CD8-positive, alpha-beta memory T cell (primary cell): Measurements from ENCODE around the gene RERE. TPM values are rescaled to one million over a fixed set of nuclear protein-coding genes. Genes with fewer than 3 reads are reported as not detected.

ENCODE experiments used
- CTCF ChIA-PET: fragments of 350-600 bp; sonication (Branson Sonifier 250); formaldehyde crosslinking; loops from one replicate; lab custom pipeline; 2021; ENCODE audit warnings: antibody characterized with exemption; lab: Charles Lee
- POLR2A ChIA-PET: fragments of 350-600 bp; sonication (Branson Sonifier 250); formaldehyde crosslinking; loops from one replicate; lab custom pipeline; 2021; ENCODE audit warnings: antibody characterized with exemption; lab: Charles Lee
- DNase-seq, 5 donors: peaks; one replicate each; pipeline versions ENCODE4 v3.0.0 to v3.0.0-alpha.2; 2020 to 2022; ENCODE audit warnings: mixed read lengths in 1 of 5
- H3K27ac ChIP-seq: one replicate; pipeline ENCODE4 v1.7.0; 2013; ENCODE audit warnings: low read depth, mild to moderate bottlenecking, low read length, moderate library complexity
- H3K27me3 ChIP-seq: 2 replicates; pipeline ENCODE4 v1.7.0; 2013; ENCODE audit warnings: low read length, mild to moderate bottlenecking; ENCODE audit not compliant: insufficient read depth, poor library complexity, severe bottlenecking
- H3K36me3 ChIP-seq: 2 replicates; pipeline ENCODE4 v1.7.0; 2013; ENCODE audit warnings: mild to moderate bottlenecking, low read length, moderate library complexity; ENCODE audit not compliant: insufficient read depth
- H3K4me1 ChIP-seq: 2 replicates; pipeline ENCODE4 v1.7.0; 2013; ENCODE audit warnings: mild to moderate bottlenecking, low read length, moderate library complexity; ENCODE audit not compliant: insufficient read depth
- H3K4me3 ChIP-seq: 2 replicates; pipeline ENCODE4 v1.7.0; 2013; ENCODE audit warnings: mild to moderate bottlenecking, low read length
- H3K9me3 ChIP-seq: 2 replicates; pipeline ENCODE4 v1.7.0; 2013; ENCODE audit warnings: mild to moderate bottlenecking, low read length
- H3K27ac Mint-ChIP-seq, 8 donors: one replicate each; pipeline ENCODE4 v1.8.0; 2020 to 2021; ENCODE audit warnings: mixed read lengths in 8 of 8, mild to moderate bottlenecking in 6 of 8, inconsistent platforms in 3 of 8, moderate library complexity in 3 of 8
- H3K27me3 Mint-ChIP-seq, 2 donors: one replicate each; pipeline ENCODE4 v1.8.0; 2020 to 2021; ENCODE audit warnings: mixed read lengths in 2 of 2, mild to moderate bottlenecking in 1 of 2, moderate library complexity in 1 of 2
- H3K36me3 Mint-ChIP-seq, 3 donors: one replicate each; pipeline ENCODE4 v1.8.0; 2020 to 2021; ENCODE audit warnings: mixed read lengths in 3 of 3, inconsistent platforms in 1 of 3, mild to moderate bottlenecking in 1 of 3
- H3K4me1 Mint-ChIP-seq, 3 donors: one replicate each; pipeline ENCODE4 v1.8.0; 2020 to 2021; ENCODE audit warnings: mixed read lengths in 3 of 3, inconsistent platforms in 1 of 3, mild to moderate bottlenecking in 1 of 3
- H3K4me3 Mint-ChIP-seq, 7 donors: one replicate each; pipeline ENCODE4 v1.8.0; 2020 to 2021; ENCODE audit warnings: mixed read lengths in 7 of 7, mild to moderate bottlenecking in 6 of 7, moderate library complexity in 4 of 7, inconsistent platforms in 2 of 7
- H3K9me3 Mint-ChIP-seq, 5 donors: one replicate each; pipeline ENCODE4 v1.8.0; 2020 to 2022; ENCODE audit warnings: mixed read lengths in 5 of 5, mild to moderate bottlenecking in 3 of 5, moderate library complexity in 2 of 5, inconsistent platforms in 1 of 5
- polyA plus RNA-seq: library from polyadenylated mRNA; unstranded; fragments of 300-500 nt; fragmentation: Illumina TruSeq; gene quantifications from one replicate; pipeline ENCODE4 v1.2.3, GENCODE V29; 2021
- total RNA-seq, 2 experiments: library from RNA; stranded (reverse); gene quantifications; one replicate each; pipeline ENCODE4 v1.2.3, GENCODE V29; 2021

Gene RERE
- total and polyA plus RNA-seq, 3 experiments from 2014 or later, result 10.9 to 39.2 (median 37.9) TPM

GRCh38 chr1:8443558-8444194 lies 373.8 kb downstream of the RERE start:
- Histone ChIP-seq H3K9me3 (no peaks in the 10 kb centered on the region), H3K27me3 (no peaks in the 10 kb centered on the region), H3K36me3 (no peaks in the 10 kb centered on the region), H3K4me3 (no peak overlapping the region), H3K4me1 (peaks cover under 1% of the 10 kb centered on the region), H3K27ac (no peak overlapping the region)
- no peaks in the 10 kb centered on the region for H3K27me3 Mint-ChIP-seq
- POLR2A ChIA-PET, result no interaction called here
- DNase-seq, result no peak
- peaks cover 6 to 20% (median 13%) of the 10 kb centered on the region in 3 donors for H3K36me3 Mint-ChIP-seq
- no peak overlapping the region for H3K27ac Mint-ChIP-seq
- peaks cover 16 to 18% (median 18%) of the 10 kb centered on the region in 3 donors for H3K4me1 Mint-ChIP-seq
- CTCF ChIA-PET, result interaction anchor here (3.0 kb wide), 1 partner anchor 12 kb away, joined by 8 read pairs; no protein-coding TSS in a partner anchor
- peaks cover 0 to 4% (median 0%) of the 10 kb centered on the region in 5 donors for H3K9me3 Mint-ChIP-seq
- no peak overlapping the region for H3K4me3 Mint-ChIP-seq

DNA sequence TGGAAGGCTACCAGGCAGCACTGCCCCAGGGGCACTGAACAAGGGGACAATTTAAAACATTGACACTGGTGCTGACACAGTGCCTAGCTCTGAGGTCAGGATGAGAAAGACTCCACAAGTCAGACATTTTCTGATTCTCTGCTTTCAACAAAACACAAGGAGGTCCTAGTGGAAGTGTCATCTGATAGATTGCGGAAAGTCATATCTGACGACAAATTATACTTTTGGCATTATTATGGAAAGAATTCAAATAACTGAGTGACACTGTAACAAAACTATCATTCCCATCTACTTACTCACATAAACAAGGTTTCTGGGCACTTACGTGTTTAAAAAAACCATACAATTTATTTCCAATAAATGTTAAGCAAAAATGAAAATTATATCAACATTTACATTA lies 376.0 kb downstream of the RERE start:
- H3K27ac ChIP-seq, result no peak overlapping the region
- CTCF ChIA-PET, result interaction anchor here (3.0 kb wide), 1 partner anchor 10 kb away, joined by 8 read pairs; no protein-coding TSS in a partner anchor
- POLR2A ChIA-PET, result interaction anchor here (0.6 kb wide), 1 partner anchor 10 kb away, joined by 3 read pairs; no protein-coding TSS in a partner anchor
- no peaks in the 10 kb centered on the region for H3K27me3 ChIP-seq
- H3K27me3 Mint-ChIP-seq, result no peaks in the 10 kb centered on the region
- peaks cover 0 to 13% (median 9%) of the 10 kb centered on the region in 3 donors for H3K36me3 Mint-ChIP-seq
- H3K4me3 ChIP-seq, result no peak overlapping the region
- no peaks in the 10 kb centered on the region for H3K36me3 ChIP-seq
- peaks cover 0 to 4% (median 0%) of the 10 kb centered on the region in 5 donors for H3K9me3 Mint-ChIP-seq
- no peaks in the 10 kb centered on the region for H3K9me3 ChIP-seq
- no peak overlapping the region for H3K27ac Mint-ChIP-seq
- DNase-seq, result no peak
- H3K4me3 Mint-ChIP-seq, result no peak overlapping the region
- H3K4me1 ChIP-seq, result no peaks in the 10 kb centered on the region
- peaks cover 12 to 13% (median 12%) of the 10 kb centered on the region in 3 donors for H3K4me1 Mint-ChIP-seq

DNA sequence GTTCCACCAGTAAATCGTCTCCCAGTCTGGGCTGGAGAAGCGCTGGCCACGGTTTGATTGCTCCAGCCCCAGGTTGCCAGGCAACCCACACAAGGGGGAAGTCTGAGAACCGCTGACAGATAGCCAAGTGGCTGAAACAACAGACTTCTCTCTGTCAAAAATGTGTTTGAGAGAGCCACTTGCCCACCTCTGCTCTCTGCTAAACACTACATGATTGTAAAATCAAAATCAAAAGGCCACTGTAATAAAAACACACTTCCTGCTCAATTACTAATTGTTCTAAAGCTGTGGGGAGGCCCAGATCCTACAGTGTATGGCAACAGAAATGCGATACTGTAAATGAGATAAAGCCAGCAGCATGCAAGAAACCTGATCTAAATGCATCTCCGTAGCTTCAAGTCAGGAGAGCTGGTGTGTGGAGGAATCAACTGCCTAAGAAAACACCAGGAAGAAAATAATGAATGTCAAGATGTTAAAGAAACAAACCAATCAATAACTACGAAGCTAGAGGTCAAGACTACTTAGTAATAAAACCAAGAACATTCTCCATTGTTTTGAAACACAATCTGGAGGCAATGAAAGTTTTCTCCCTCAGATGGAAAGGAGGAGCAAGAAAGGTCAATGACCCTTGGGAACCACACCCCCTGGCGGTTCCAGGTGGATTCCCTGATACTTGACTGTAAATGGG lies 378.3 kb downstream of the RERE start:
- ChIA-PET POLR2A (no interaction called here), CTCF (interaction anchor here (1.0 to 1.3 kb wide), 2 partner anchors 9 to 21 kb away, joined by 3 to 4 read pairs; no protein-coding TSS in a partner anchor)
- H3K27me3 Mint-ChIP-seq, result no peaks in the 10 kb centered on the region
- no peaks in the 10 kb centered on the region for H3K4me1 ChIP-seq
- no peak overlapping the region for H3K4me3 Mint-ChIP-seq
- no peak overlapping the region for H3K4me3 ChIP-seq
- peaks cover 5 to 6% (median 6%) of the 10 kb centered on the region in 3 donors for H3K4me1 Mint-ChIP-seq
- peak overlapping the region in 4 of 8 donors; percentile 6 to 58 (median 56) for H3K27ac Mint-ChIP-seq
- H3K36me3 ChIP-seq, result no peaks in the 10 kb centered on the region
- no peaks in the 10 kb centered on the region for H3K27me3 ChIP-seq
- no peaks in the 10 kb centered on the region for H3K9me3 ChIP-seq
- no peak overlapping the region for H3K27ac ChIP-seq
- peaks cover 0 to 7% (median 6%) of the 10 kb centered on the region in 3 donors for H3K36me3 Mint-ChIP-seq
- peaks cover 0 to 4% (median 0%) of the 10 kb centered on the region in 5 donors for H3K9me3 Mint-ChIP-seq
- DNase-seq, result no peak

- no peaks in the 10 kb centered on the region for H3K27me3 Mint-ChIP-seq
- Histone ChIP-seq H3K27ac (no peak overlapping the region), H3K36me3 (no peaks in the 10 kb centered on the region), H3K27me3 (no peaks in the 10 kb centered on the region), H3K4me1 (no peaks in the 10 kb centered on the region), H3K9me3 (no peaks in the 10 kb centered on the region), H3K4me3 (no peak overlapping the region)
- ChIA-PET POLR2A (no interaction called here), CTCF (interaction anchor here (1.3 kb wide), 1 partner anchor 22 kb away, joined by 4 read pairs; no protein-coding TSS in a partner anchor)
- no peak for DNase-seq
- peaks cover 0 to 4% (median 0%) of the 10 kb centered on the region in 5 donors for H3K9me3 Mint-ChIP-seq
- peak overlapping the region in 1 of 8 donors; percentile 58 for H3K27ac Mint-ChIP-seq
- peaks cover 5 to 9% (median 6%) of the 10 kb centered on the region in 3 donors for H3K4me1 Mint-ChIP-seq
- H3K4me3 Mint-ChIP-seq, result no peak overlapping the region
- peaks cover 0 to 7% (median 6%) of the 10 kb centered on the region in 3 donors for H3K36me3 Mint-ChIP-seq
These were observed 379.0 kb downstream of the RERE start for GRCh38 chr1:8438489-8438888.

- ChIA-PET POLR2A (no interaction called here), CTCF (no interaction called here)
- peaks cover 0 to 2% (median 0%) of the 10 kb centered on the region in 5 donors for H3K9me3 Mint-ChIP-seq
- no peaks in the 10 kb centered on the region for H3K27me3 Mint-ChIP-seq
- Histone ChIP-seq H3K27ac (no peak overlapping the region), H3K4me1 (no peaks in the 10 kb centered on the region), H3K27me3 (no peaks in the 10 kb centered on the region), H3K4me3 (no peak overlapping the region), H3K36me3 (no peaks in the 10 kb centered on the region), H3K9me3 (no peaks in the 10 kb centered on the region)
- DNase-seq, result no peak
- no peak overlapping the region for H3K27ac Mint-ChIP-seq
- H3K4me1 Mint-ChIP-seq, result peaks cover 7 to 11% (median 10%) of the 10 kb centered on the region in 3 donors
- peaks cover 0 to 2% (median under 1%) of the 10 kb centered on the region in 3 donors for H3K36me3 Mint-ChIP-seq
- no peak overlapping the region for H3K4me3 Mint-ChIP-seq
These were observed 380.1 kb downstream of the RERE start for GRCh38 chr1:8437347-8437746.

DNA sequence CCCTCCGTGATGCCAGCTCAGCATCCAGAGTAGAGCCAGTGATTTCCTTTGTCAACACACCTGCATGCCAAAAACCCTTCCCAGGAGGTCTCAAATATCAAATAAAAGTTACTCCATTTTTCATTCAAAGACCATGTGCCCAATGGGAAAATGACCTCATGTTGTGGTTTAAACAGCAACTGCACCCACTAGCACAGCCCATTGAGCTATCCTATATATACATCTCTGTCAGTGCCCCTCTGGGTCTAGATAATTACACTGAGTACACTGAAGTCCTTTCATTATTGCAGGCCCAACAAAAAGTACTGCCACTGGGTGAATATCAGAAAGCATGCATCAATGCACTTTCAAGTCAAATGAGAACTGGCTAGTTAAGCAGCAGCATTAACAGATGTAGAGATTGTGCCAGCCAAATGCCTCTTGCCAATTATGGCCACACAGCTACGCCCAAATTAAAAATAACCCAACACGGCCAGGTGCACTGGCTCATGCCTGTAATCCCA lies 381.8 kb downstream of the RERE start:
- no peak overlapping the region for H3K27ac ChIP-seq
- no peaks in the 10 kb centered on the region for H3K9me3 ChIP-seq
- Mint-ChIP-seq H3K4me3 (no peak overlapping the region), H3K27ac (peak overlapping the region in 1 of 8 donors; percentile 84), H3K36me3 (peaks cover 0 to 2% (median 0%) of the 10 kb centered on the region in 3 donors), H3K4me1 (peaks cover 23 to 29% (median 28%) of the 10 kb centered on the region in 3 donors), H3K27me3 (no peaks in the 10 kb centered on the region), H3K9me3 (peaks cover 0 to under 1% (median 0%) of the 10 kb centered on the region in 5 donors)
- DNase-seq, result no peak
- H3K36me3 ChIP-seq, result no peaks in the 10 kb centered on the region
- H3K4me3 ChIP-seq, result no peak overlapping the region
- H3K4me1 ChIP-seq, result peaks cover 13% of the 10 kb centered on the region
- CTCF ChIA-PET, result no interaction called here
- POLR2A ChIA-PET, result no interaction called here
- H3K27me3 ChIP-seq, result no peaks in the 10 kb centered on the region

GRCh38 chr1:8434101-8434500 lies 383.3 kb downstream of the RERE start:
- H3K36me3 ChIP-seq, result no peaks in the 10 kb centered on the region
- Mint-ChIP-seq H3K27ac (peak overlapping the region in 1 of 8 donors; percentile 50), H3K36me3 (peaks cover 0 to 2% (median 0%) of the 10 kb centered on the region in 3 donors), H3K9me3 (no peaks in the 10 kb centered on the region), H3K4me3 (no peak overlapping the region), H3K4me1 (peaks cover 34 to 41% (median 40%) of the 10 kb centered on the region in 3 donors), H3K27me3 (no peaks in the 10 kb centered on the region)
- no peak for DNase-seq
- H3K9me3 ChIP-seq, result no peaks in the 10 kb centered on the region
- no peak overlapping the region for H3K27ac ChIP-seq
- no peaks in the 10 kb centered on the region for H3K27me3 ChIP-seq
- H3K4me3 ChIP-seq, result no peak overlapping the region
- peaks cover 27% of the 10 kb centered on the region for H3K4me1 ChIP-seq
- CTCF ChIA-PET, result no interaction called here
- POLR2A ChIA-PET, result no interaction called here
